ENCODE data around the gene NAT16. TPM values are rescaled to one million over a fixed set of nuclear protein-coding genes. Genes with fewer than 3 reads are reported as not detected.
A peak's percentile ranks its signal among the peaks of the same experiment; 100 is the strongest.

NAT16 gene
- total and polyA plus RNA-seq, 2 of the 13 experiments (the other 11 are each of a cell fraction or from before 2014, with no cell fraction given): 0.04 TPM; not detected in 1

DNA sequence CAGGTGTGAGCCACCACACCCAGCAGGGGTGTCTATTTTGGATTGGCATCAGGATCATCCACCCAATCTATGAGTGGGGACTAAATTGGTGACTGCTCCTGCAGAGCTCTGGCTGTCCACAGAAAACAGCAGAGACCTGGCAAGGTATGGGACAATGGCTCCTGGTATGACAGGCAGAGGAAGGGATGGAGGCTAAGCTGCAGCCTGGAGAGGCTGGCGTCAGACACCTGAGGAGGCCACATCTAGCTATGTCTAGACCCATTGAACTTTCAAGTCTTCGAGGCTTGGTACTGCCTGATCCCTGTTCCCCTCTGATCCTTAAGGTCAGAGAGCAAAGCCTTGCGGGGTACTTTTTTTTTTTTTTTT, 56.4 kb downstream of the NAT16 start:
- in situ Hi-C loops (cut with HindIII; ENCODE audit: extremely low pct_ligation_motif_present, low pct_unique_long_range_greater_than_20kb): no loop called here
- TF ChIP-seq POGZ (CRISPR knock-in tag; IDR thresholded peaks at IDR 0.05): 0 out of 2 replicates have a peak, but pooled peaks have one; percentile 4
- peak; percentile 65 for TF ChIP-seq ZNF883 (CRISPR knock-in tag; IDR thresholded peaks at IDR 0.05; ENCODE audit: not compliant biosample characterization)
- TF ChIP-seq, protein P1, sequence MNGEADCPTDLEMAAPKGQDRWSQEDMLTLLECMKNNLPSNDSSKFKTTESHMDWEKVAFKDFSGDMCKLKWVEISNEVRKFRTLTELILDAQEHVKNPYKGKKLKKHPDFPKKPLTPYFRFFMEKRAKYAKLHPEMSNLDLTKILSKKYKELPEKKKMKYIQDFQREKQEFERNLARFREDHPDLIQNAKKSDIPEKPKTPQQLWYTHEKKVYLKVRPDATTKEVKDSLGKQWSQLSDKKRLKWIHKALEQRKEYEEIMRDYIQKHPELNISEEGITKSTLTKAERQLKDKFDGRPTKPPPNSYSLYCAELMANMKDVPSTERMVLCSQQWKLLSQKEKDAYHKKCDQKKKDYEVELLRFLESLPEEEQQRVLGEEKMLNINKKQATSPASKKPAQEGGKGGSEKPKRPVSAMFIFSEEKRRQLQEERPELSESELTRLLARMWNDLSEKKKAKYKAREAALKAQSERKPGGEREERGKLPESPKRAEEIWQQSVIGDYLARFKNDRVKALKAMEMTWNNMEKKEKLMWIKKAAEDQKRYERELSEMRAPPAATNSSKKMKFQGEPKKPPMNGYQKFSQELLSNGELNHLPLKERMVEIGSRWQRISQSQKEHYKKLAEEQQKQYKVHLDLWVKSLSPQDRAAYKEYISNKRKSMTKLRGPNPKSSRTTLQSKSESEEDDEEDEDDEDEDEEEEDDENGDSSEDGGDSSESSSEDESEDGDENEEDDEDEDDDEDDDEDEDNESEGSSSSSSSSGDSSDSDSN (CRISPR knock-in tag; IDR thresholded peaks at IDR 0.05): peak; percentile 5; the same call in 1 of the 2 replicates
- 0 out of 2 replicates have a peak, but pooled peaks have one; percentile 2 for TF ChIP-seq ZIK1 (CRISPR knock-in tag; IDR thresholded peaks at IDR 0.05; ENCODE audit: borderline replicate concordance, low read depth)
- TF ChIP-seq, protein P2, sequence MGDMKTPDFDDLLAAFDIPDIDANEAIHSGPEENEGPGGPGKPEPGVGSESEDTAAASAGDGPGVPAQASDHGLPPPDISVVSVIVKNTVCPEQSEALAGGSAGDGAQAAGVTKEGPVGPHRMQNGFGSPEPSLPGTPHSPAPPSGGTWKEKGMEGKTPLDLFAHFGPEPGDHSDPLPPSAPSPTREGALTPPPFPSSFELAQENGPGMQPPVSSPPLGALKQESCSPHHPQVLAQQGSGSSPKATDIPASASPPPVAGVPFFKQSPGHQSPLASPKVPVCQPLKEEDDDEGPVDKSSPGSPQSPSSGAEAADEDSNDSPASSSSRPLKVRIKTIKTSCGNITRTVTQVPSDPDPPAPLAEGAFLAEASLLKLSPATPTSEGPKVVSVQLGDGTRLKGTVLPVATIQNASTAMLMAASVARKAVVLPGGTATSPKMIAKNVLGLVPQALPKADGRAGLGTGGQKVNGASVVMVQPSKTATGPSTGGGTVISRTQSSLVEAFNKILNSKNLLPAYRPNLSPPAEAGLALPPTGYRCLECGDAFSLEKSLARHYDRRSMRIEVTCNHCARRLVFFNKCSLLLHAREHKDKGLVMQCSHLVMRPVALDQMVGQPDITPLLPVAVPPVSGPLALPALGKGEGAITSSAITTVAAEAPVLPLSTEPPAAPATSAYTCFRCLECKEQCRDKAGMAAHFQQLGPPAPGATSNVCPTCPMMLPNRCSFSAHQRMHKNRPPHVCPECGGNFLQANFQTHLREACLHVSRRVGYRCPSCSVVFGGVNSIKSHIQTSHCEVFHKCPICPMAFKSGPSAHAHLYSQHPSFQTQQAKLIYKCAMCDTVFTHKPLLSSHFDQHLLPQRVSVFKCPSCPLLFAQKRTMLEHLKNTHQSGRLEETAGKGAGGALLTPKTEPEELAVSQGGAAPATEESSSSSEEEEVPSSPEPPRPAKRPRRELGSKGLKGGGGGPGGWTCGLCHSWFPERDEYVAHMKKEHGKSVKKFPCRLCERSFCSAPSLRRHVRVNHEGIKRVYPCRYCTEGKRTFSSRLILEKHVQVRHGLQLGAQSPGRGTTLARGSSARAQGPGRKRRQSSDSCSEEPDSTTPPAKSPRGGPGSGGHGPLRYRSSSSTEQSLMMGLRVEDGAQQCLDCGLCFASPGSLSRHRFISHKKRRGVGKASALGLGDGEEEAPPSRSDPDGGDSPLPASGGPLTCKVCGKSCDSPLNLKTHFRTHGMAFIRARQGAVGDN (CRISPR knock-in tag; IDR thresholded peaks at IDR 0.05): peak; percentile 29
- TF ChIP-seq ZNF460 (CRISPR knock-in tag; IDR thresholded peaks at IDR 0.05; ENCODE audit: borderline replicate concordance): 0 out of 2 replicates have a peak, but pooled peaks have one; percentile 14
- no peak for TF ChIP-seq TSC22D2 (CRISPR knock-in tag; IDR thresholded peaks at IDR 0.05; ENCODE audit: borderline replicate concordance)
- TF ChIP-seq ZNF614 (CRISPR knock-in tag; IDR thresholded peaks at IDR 0.05; ENCODE audit: borderline replicate concordance): no peak
- TF ChIP-seq TCF12 (IDR thresholded peaks at IDR 0.05): no peak
- 0 out of 2 replicates have a peak, but pooled peaks have one; percentile 14 for TF ChIP-seq TCF12 (CRISPR knock-in tag; IDR thresholded peaks at IDR 0.05)
- TF ChIP-seq, protein P3, sequence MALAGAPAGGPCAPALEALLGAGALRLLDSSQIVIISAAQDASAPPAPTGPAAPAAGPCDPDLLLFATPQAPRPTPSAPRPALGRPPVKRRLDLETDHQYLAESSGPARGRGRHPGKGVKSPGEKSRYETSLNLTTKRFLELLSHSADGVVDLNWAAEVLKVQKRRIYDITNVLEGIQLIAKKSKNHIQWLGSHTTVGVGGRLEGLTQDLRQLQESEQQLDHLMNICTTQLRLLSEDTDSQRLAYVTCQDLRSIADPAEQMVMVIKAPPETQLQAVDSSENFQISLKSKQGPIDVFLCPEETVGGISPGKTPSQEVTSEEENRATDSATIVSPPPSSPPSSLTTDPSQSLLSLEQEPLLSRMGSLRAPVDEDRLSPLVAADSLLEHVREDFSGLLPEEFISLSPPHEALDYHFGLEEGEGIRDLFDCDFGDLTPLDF (CRISPR knock-in tag; IDR thresholded peaks at IDR 0.05): no peak
- FAIRE-seq: no peak
- no peaks in the 10 kb centered on the region for H3K9me3 ChIP-seq (ENCODE audit: low read length)
- H2AFZ ChIP-seq (ENCODE audit: low read length): no peak overlapping the region
- ChIA-PET POLR2A (interaction anchor here (0.8 to 4.1 kb wide), 16 partner anchors 11 to 249 kb away, joined by 4 to 68 read pairs (median 18); partner anchors contain the start of genes FIS1, PLOD3, SRRT and TRIM56), CTCF (ENCODE audit: low intra/inter-chr PET ratio, low total read pairs) (no interaction called here)
- peak overlapping the region; percentile 89 for H3K9ac ChIP-seq (ENCODE audit: insufficient read depth, low read depth, low read length)
- H3K4me2 ChIP-seq (ENCODE audit: low read depth, low read length): peak overlapping the region; percentile 94
- H3K27me3 ChIP-seq (ENCODE audit: control insufficient read depth in 1 of 2, insufficient read depth in 2 of 2, low read length in 2 of 2): no peaks in the 10 kb centered on the region; a peak in 1 of 5 replicates
- peak overlapping the region in 2 of 3 experiments; percentile 30 to 68; a peak in 3 of 6 replicates for H3K4me3 ChIP-seq (replicated peaks in 1 of 3; ENCODE audit: insufficient read depth in 1 of 3, low read depth in 2 of 3, low read length in 3 of 3)
- intact Hi-C loops (cut with micrococcal nuclease; ENCODE audit: unreplicated experiment): no loop called here
- peaks cover 86% of the 10 kb centered on the region for H3K4me1 ChIP-seq (ENCODE audit: insufficient read depth, low read length)
- peak overlapping the region; percentile 99 for H3K27ac ChIP-seq (ENCODE audit: extremely low read length, insufficient read depth, low read length)
- no peak for ATAC-seq
- WGBS (ENCODE audit: low lambda C conversion rate): 53% methylated on average over 3 of the region's 3 CpGs
- BruUV-seq (replicated peaks): no TSS peak
- peaks cover 12% of the 10 kb centered on the region for H3K79me2 ChIP-seq (ENCODE audit: insufficient read depth, low read length)
- peaks cover 17% of the 10 kb centered on the region; the same call in 1 of the 2 replicates for H4K20me1 ChIP-seq (ENCODE audit: insufficient read depth, low read length)
- no peak for DNase-seq (ENCODE audit: low spot score)
- H3K36me3 ChIP-seq (replicated peaks in 1 of 2; ENCODE audit: control insufficient read depth in 1 of 2, insufficient read depth in 2 of 2, low read length in 2 of 2): peaks cover 0 to 8% of the 10 kb centered on the region in 2 experiments; a peak in 2 of 5 replicates
